Measurements from ENCODE around the gene FNDC8.
"Not testable (repeated sequence)": the region's sequence is repeated elsewhere in the genome, so short reads cannot be mapped to it uniquely, and the experiment has no call there.

Gene FNDC8

DNA sequence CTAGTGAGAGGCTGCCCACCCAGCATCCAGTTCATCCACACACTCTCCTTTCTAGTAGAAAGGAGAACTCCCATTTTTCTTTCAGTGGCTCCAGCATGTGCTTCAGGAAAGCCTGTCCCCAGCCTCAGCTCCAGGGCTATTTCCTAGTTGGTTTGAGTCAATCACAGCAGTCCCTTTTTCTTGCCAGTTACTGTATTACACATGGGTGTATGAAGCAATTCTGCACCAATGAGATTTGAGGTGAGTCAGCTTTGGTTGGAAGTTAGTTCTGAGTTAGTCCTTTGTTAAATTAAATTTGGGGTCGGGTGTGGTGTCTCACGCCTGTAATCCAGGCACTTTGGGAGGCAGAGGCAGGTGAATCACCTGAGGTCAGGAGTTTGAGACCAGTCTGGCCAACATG is 26.5 kb upstream of the FNDC8 start:
- no peak for DNase-seq (ENCODE audit: low read depth in 4 of 4, low spot score in 1 of 4)

DNA sequence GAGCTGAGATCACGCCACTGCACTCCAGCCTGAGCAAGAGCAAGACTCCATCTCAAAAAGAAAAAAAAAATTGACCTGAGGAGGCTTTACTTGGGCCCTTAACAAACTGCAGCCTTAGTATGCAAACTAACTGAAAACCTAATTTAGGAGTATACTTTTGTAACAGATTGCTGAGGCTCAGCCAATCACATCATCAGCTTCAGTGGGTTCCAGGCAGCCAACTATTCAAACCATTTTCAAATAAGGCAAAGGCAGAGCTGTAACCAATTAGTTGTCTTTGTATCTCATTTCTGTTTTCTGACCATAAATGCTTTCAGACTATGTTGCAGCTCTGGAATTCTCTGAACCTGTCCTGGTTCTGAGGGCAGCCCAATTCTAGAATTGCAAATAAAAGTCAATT is 25.7 kb upstream of the FNDC8 start:
- DNase-seq (ENCODE audit: low read depth in 4 of 4, low spot score in 1 of 4): no peak

DNA sequence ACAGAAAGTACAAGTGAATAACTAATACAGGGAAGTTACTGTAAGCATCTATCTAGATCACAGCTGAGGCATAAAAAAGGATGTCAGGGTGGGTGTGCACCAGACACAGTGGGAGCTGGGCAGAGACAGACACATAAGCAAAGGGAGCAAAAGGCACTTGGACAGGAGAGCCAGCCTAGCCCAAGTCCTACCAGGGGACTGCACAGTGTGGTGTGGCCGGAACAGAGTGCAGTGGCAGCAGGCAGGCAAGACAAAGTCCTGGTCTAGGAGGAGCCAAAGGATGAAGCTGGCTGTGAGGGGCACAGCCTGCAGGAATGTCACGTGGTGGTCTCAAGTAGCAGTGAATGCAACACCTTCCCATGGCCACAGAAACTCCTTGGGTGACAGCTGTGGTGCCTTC is 23.6 kb upstream of the FNDC8 start:
- DNase-seq (ENCODE audit: low read depth in 4 of 4, low spot score in 1 of 4): no peak

DNA sequence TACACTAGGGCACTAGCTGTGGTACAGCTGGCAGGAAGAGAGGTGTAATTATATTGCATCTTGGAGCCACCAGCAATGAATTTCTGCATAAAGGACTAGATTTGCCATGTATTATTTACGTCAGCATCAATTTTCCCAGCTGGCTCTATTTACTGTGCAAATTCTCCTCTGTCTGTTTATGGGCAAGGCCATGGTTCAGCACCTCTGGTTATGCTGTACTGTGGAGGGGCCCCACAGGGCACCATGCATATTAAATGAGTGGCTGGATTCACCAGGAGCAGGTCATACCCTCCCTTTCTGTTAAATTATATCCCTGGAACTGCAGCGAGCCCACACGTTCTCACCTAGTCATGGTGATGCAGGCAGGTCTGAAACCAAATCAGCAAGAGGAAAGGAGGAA is 21.5 kb upstream of the FNDC8 start:
- DNase-seq (ENCODE audit: low read depth in 4 of 4, low spot score in 1 of 4): no peak

DNA sequence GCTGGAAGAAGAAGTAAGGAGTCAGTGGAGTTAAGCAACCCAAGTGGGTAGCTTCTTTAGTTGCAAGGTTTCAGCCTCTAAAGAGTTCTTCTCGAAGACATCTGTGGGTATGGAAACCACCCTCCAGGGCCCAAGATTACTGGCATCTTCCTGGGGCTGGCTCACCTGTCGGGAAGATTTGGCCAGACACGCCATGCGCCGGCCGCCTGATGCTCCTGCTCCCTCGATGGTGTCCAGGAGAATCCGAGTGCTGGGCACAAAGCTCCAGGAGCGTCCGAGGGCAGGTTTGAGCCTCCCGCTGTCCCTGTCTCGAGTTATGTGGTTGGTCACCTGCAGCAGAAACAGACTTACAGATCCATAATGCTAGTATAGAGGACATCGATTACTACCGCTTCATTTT is 20.4 kb upstream of the FNDC8 start:
- no peak for DNase-seq (ENCODE audit: low read depth in 4 of 4, low spot score in 1 of 4)

DNA sequence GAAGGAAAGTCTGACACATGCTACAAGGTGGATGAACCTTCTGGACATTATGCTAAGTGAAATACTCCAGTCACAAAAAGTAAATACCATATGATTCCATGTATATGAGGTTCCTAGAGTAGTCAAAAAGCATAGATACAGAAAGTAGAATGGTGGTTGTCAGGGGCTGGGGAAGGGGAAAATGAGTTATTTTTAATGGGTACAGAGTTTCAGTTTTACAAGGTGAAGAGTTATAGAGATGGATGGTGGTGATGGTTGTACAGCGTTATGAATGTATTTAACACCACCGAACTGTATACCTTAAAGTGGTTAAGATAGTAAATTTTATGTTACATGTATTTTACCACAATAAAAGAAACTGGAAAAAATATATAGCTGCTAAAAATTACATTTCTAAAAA is 19.7 kb upstream of the FNDC8 start:
- no peak for DNase-seq (ENCODE audit: low read depth in 4 of 4, low spot score in 1 of 4)

DNA sequence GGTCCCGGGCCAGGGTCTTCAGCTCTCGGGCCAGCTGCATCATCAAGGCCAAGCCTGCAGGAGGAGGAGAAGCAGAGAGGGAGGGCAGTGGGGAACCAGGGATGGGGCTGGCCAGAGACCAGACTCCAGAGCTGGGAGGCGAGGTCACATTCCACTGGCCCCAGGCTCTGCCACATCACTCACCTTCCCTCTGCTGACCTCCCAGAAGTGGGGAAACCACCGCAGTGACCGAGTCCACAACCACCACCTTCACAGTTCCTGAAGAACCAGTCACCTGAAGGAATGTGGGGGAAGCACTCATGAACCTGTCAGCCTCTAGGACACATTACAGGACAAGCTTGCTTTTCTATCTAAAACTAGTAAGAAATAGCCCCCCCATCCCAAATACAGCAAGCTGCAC is 18.1 kb upstream of the FNDC8 start:
- no peak for DNase-seq (ENCODE audit: low read depth in 4 of 4, low spot score in 1 of 4)

DNA sequence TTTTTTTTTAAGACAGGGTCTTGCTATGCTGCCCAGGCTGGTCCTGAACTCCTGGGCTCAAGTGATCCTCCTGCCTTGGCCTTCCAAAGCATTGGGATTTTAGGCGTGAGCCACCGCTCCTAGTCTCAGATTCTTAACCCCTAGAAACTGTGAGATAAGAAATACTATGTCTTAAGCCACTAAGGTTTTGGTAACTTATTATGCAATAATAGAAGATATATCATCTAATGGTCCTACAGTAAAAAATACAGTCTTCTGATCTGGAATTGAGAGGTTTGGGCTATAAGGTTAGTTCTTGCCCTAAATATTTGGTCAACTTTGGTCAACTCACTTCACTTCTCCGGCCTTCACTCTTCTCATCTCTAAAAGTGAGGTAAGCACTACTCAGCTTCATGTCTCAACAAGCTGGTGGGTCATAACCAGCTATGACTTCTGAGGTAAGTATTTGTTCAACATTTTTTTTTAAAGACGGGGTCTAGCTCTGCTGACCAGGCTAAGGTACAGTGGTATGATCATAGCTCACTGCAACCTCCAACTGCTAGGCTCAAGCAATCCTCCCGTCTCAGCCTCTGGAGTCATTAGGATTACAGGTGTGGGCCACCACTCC is 16.5 kb upstream of the FNDC8 start:
- DNase-seq (ENCODE audit: low read depth in 4 of 4, low spot score in 1 of 4): no peak

DNA sequence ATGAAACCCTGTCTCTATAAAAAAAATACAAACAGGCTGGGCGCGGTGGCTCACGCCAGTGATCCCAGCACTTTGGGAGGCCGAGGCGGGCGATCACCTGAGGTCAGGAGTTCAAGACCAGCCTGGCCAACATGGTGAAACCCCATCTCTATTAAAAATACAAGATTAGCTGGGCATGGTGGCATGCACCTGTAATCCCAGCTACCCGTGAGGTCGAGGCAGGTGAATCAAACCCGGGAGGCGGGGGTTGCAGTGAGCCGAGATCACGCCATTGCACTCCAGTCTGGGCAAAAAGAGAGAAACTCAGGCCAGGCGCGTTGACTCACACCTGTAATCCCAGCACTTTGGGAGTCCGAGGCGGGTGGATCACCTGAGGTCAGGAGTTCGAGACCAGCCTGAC is 10.6 kb upstream of the FNDC8 start:
- DNase-seq (ENCODE audit: low read depth in 4 of 4, low spot score in 1 of 4): not testable (repeated sequence)

DNA sequence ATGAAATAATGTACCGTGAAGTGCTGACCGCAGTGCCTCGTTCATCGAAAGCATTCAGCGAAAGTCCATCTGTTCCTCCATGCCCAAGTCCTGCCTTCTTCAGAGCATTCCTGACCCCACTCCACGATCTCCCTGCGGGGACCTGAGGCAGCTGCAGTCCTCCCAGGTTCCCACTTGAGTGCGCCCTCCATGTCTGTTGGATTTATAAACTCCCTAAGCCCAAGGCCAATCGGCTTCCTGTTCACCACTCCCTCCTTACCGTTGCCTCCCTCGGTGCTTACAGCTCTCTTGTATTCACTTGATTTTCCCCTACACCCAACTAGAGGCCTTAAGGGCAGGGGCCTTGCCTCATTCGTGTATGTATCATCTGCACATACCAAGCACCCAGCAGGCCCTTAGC is 4.6 kb upstream of the FNDC8 start:
- no peak for DNase-seq (ENCODE audit: low read depth in 4 of 4, low spot score in 1 of 4)

DNA sequence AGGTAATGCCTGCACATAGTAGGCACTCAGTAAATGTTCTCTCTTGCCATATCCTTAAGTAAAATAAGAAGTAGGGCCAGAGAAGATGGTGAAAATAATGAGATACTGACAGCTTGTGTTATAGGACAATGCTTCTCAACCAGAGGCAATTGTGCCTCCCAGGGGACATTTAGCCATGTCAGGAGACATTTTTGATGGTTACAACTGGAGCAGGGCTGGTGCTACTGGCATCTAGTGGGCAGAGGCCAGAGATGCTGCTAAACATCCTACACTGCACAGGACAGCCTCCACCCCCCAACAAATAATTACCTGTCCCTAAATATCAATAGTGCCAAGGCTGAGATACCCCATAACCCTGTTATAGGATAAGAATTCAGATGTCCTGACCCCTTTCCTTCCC is 3.4 kb upstream of the FNDC8 start:
- DNase-seq (ENCODE audit: low read depth in 4 of 4, low spot score in 1 of 4): peak in 1 of 4 experiments; percentile 9

DNA sequence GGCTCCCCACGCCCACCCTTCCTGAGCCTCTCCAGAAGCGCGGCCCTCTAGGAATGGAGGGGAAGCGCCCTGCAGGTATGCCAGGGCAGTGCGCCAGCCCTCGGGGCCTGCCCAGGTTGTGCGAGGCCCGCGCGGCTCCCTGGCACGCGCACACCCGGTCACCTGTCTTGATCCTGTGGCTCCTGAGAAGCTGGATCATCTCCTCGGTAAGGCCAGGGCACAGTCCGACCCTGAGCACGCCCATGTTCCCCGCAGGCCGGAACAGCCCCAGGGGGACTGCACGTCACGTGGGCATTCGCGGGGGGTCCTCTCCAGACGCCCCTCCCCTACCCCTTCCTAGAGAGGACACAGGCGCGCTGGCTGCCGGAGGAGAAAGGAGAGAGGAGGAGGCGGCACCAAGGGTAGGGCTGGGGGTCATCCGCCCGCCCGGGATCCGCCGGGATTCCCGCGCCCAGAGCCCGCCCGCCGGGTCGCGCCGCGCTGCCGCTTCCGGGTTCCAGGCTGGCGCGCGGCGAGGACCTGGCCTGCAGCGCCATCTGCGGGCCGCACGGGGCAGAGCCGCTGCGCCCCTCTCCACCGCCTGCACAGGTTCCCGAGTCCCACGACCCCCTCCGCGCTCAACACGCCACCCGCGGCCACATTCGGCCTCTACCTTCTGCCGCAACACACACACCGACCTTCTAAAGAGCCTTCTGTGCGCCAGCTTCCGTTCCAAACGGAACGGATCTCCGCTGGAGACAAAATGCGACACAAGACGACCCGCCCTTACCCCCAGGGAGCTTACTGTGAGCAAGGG is 1.8 kb upstream of the FNDC8 start, which contains the start of gene RAD51D:
RAD51D (minus strand) TSS at position 491 of the 796 bp plus-strand sequence; CDS start at position 244, 247 bp downstream.
- DNase-seq (ENCODE audit: low read depth in 4 of 4, low spot score in 1 of 4): peak; percentile 57 to 74 (median 67)

DNA sequence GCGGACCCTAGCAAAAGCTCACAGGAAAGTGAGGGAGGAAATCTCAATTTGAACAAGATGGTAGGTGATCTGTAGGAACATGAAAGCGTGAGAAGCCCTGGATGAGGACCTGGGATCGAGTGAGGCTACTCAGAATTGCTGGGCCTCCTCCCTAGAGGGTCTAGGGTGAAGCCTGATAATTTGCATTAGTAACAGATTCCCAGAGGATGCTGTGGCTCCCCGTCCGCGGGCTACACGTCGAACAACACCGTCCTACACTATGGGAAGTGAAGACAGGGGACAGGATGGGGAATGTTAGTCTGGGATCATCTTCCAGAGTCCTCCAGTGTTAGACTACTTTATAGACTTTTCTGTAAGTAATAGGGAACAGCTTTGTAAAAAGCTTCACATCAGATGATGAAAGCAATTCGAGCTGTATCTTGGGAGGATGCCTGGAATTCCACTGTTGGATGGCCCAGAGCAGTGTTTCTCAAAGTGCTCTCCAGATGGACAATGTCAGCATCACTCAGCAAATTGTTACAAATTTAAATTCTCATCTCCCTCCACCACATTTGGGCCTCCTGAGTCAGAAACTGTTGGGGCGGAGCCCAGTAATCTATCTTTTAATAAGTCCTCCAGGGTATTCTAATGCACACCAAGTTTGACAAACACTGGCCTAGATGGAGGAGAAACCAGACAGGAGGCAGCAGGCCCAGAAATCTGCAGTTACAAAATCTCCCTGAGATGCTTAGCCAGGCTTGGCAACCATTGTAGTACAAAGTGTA is 6.5 kb downstream of the FNDC8 start:
- DNase-seq (ENCODE audit: low read depth in 4 of 4, low spot score in 1 of 4): no peak

DNA sequence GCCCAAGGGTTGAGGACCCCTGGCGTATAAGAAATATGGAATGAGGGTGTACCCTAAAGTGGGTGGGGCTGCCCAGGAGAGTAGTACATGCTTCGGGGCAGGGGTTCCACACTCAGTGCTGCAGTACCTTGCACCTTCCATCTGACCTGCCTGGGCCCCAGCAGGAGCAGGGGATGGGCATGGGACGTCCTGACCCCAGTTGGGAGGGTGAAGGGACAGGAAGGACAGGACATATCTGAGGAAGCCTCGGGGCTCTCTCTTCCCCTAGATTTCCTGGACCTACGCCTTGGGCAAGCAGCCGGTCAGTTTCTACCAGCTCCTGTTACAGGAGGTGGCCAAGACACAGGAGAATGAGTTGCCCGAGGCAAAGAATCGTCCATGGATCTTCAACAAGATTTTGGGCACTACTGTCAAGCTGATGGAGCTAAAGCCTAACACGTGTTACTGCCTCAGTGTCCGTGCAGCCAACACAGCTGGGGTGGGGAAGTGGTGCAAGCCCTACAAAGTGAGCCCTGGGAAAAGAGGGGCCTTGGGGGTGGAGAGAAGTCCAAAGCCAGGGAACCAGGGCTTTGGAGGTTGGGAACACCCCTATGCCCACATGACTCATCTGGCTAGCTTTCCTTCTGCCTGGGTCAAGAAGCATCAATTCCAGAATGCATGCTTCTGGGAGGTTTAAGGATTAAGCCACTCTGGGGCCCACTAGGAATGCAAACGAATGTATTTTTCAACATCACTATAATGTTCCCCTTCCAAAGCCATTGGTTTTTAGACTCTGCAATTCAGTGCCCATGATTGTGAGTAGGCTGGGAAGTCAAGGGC is 7.9 kb downstream of the FNDC8 start:
- DNase-seq (ENCODE audit: low read depth in 4 of 4, low spot score in 1 of 4): no peak

DNA sequence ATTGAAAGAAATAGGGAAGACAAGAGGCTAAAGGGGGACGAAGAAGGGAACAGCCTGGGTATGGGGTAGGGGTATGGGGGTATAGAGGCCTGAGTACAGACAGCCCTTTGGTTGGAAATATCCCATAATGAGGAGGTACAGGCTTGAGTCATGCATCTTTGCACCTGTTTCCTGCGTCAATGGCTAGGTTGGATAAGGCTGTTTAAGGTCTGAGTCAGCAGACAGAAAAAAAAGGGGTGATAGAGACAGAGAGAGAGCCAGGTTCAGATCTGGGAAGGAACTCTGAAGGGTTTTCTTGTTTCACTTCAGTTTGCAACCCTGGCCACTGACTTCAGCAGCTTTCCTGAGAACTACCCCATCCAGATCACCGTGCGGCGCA is 8.5 kb downstream of the FNDC8 start:
- DNase-seq (ENCODE audit: low read depth in 4 of 4, low spot score in 1 of 4): no peak

DNA sequence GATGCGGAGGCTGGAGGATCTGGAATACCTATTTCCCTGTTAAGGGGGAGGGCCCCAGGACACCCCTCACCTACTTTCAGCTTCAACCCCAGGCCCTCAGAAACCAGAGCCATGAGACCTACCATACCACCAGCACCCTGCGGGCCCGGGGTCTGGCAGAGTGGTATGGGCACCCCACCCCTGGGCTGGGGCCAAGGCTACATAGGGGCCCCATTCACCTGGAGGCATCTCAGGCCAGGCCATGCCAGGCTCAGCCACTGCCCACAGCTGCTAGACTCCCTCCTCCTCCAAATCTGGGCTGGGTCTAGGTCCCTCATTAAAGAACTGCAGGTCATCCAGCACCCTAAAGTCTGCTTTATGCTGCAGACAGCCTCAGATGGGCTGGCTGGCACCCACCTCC is 9.0 kb downstream of the FNDC8 start:
- no peak for DNase-seq (ENCODE audit: low read depth in 4 of 4, low spot score in 1 of 4)

DNA sequence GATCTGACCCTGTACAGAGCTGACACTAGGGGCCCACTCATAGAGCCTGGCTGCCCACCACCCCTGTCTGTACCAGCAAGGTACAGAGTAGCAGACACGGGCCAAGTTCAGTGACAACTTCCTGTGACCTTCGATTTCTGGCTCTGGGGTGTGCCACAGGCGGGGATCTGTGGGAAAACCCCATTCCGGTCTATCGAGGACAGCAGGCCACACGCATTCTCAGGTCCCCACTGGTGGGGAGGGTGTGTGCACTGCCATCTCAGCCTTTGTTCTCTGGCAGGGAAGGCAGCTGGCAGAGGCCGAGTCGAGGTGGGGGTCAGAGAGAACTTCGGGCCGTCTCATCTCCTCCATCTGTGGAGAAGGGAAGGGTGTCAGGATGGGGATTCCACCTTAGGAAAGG is 10.7 kb downstream of the FNDC8 start:
- no peak for DNase-seq (ENCODE audit: low read depth in 4 of 4, low spot score in 1 of 4)

DNA sequence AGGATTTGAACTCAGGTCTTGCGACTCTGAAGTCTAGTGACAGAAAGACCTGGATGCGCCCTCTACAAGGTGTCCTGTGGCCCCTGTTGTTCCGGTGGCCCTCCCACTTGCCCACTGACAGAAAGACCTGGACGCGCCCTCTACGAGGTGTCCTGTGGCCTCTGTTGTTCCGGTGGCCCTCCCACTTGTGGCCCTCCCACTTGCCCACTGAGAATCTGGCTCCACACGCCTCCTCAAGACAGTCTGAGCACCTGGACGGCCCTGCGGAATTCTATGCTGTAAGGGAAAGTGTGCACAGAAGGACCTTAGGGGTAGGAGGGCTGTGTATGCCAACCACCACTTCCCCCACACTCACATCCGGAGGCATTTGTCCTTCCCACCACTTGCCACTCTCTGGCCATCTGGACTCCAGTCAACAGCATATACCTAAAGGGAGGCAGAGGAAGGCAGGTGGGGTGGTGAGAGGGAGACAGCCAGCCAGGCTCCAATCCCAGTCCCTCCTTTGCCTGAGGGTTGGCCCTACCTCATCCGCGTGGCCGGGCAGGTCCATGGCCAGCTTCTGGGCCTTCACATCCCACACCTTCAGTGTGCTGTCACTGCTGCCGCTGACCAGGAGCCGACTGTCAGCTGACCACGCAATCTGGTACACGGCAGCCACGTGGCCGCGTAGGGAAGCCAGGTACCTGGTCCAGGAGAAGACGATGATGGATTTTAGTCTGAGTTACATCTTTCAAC is 11.6 kb downstream of the FNDC8 start:
- no peak for DNase-seq (ENCODE audit: low read depth in 4 of 4, low spot score in 1 of 4)

DNA sequence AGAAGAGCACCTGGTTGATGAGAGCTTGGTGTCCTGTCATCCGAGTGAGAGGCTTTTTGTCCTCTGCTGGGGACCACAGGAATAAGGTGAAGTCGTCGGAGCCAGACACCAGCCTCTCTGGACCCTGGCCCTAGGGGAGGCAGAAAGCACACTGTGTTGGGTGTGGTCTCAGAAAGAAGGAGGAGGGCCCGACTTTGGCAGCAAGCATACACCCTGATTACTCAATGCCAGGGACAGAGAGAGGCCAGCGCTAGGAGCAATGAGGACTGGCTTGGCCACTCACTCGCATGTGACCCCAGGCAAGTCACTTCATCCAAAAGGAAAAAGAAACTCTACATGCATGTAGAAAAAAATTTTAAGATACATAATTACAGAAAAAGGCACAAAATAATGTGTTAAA is 13.9 kb downstream of the FNDC8 start:
- DNase-seq (ENCODE audit: low read depth in 4 of 4, low spot score in 1 of 4): no peak

DNA sequence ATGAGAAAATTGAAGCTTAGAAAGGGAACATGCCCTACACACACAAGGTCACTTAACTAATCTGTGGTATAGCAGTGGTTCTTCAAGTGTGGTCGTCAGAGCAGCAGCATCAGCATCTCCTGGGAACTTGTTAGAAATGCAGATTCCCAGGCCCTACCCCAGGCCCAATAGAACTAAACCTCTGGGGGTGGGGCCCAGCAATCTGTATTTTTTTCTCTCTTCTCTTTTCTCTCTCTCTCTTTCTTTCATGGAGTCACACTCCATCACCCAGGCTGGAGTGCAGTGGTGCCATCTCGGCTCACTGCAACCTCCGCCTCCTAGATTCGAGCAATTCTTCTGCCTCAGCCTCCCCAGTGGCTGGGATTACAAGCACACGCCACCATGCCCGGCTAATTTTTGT is 16.8 kb downstream of the FNDC8 start:
- DNase-seq (ENCODE audit: low read depth in 4 of 4, low spot score in 1 of 4): no peak
